A673 (cell line): Measurements from ENCODE around the gene PPARA.

ENCODE experiments used
- CTCF ChIP-seq: fragments of 300-800, 200-600 bp; sonication (generic); conservative IDR thresholded peaks from 2 replicates; pipeline ENCODE4 v1.5.1; 2017; ENCODE audit warnings: low read depth, mild to moderate bottlenecking, antibody characterized with exemption, low read length, moderate library complexity, mixed read lengths
- EZH2 ChIP-seq: fragments of 200-600 bp; sonication (generic); IDR thresholded peaks from 2 replicates; pipeline ENCODE4 v1.6.1; 2017; ENCODE audit warnings: borderline replicate concordance, low read depth, mild to moderate bottlenecking, mixed read lengths, antibody characterized with exemption, low read length; ENCODE audit not compliant: poor library complexity, severe bottlenecking

GRCh38 chr22:46120420-46120737 is 29.9 kb upstream of the PPARA start:
- no peak for TF ChIP-seq CTCF
- TF ChIP-seq EZH2 = no peak
